ENCODE measurements around the gene DNM2. TPM values are rescaled to one million over a fixed set of nuclear protein-coding genes. Genes with fewer than 3 reads are reported as not detected.

The DNM2 gene
- total and polyA plus RNA-seq, 2 of the 13 experiments (the other 11 are each of a cell fraction or from before 2014, with no cell fraction given): 41.7 to 59.8 TPM

DNA sequence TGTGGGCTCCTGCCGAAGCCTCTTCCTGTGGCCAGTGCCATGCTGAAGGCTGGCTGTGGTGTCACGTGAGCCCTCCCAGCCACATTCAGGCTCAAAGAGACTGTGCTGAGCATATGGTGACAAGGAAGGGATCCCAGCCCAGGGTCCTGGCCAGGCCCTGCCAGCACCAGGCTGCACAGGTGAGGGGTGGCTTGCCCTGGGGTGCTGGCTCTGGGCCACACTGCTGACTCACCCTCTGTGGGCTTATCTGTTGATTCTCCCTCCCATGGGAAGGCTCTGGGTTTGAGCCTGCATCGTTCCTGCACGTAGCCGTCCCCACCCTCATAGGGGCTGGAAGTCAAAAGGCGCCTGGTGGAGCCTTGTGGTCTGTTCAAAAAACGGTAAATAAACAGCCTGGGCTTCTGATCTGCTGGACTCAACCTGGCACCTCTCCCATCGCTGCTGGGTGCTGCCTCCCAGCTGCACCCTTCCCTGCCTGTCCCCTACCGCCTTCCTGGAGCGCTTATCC, 31.1 kb downstream of the DNM2 start (continued):
- TF ChIP-seq, protein P1, sequence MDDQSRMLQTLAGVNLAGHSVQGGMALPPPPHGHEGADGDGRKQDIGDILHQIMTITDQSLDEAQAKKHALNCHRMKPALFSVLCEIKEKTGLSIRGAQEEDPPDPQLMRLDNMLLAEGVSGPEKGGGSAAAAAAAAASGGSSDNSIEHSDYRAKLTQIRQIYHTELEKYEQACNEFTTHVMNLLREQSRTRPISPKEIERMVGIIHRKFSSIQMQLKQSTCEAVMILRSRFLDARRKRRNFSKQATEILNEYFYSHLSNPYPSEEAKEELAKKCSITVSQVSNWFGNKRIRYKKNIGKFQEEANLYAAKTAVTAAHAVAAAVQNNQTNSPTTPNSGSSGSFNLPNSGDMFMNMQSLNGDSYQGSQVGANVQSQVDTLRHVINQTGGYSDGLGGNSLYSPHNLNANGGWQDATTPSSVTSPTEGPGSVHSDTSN (CRISPR knock-in tag; IDR thresholded peaks at IDR 0.05; ENCODE audit: borderline replicate concordance): no peak
- TF ChIP-seq, protein P2, sequence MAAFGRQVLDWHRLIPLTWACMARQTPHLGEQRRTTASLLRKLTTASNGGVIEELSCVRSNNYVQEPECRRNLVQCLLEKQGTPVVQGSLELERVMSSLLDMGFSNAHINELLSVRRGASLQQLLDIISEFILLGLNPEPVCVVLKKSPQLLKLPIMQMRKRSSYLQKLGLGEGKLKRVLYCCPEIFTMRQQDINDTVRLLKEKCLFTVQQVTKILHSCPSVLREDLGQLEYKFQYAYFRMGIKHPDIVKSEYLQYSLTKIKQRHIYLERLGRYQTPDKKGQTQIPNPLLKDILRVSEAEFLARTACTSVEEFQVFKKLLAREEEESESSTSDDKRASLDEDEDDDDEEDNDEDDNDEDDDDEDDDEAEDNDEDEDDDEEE (CRISPR knock-in tag; IDR thresholded peaks at IDR 0.05): no peak; the same call in 1 of the 2 replicates
- peak; percentile 27; the same call in 1 of the 2 replicates for TF ChIP-seq SOX5 (CRISPR knock-in tag; IDR thresholded peaks at IDR 0.05; ENCODE audit: borderline replicate concordance)
- no peak; the same call in 1 of the 2 replicates for TF ChIP-seq GATAD1 (CRISPR knock-in tag; IDR thresholded peaks at IDR 0.05)
- no peak for TF ChIP-seq TRIM24 (CRISPR knock-in tag; IDR thresholded peaks at IDR 0.05)
- no peak for TF ChIP-seq ZNF598 (CRISPR knock-in tag; IDR thresholded peaks at IDR 0.05; ENCODE audit: borderline replicate concordance)
- no peak for TF ChIP-seq ATF4 (CRISPR knock-in tag; IDR thresholded peaks at IDR 0.05)
- TF ChIP-seq, protein P3, sequence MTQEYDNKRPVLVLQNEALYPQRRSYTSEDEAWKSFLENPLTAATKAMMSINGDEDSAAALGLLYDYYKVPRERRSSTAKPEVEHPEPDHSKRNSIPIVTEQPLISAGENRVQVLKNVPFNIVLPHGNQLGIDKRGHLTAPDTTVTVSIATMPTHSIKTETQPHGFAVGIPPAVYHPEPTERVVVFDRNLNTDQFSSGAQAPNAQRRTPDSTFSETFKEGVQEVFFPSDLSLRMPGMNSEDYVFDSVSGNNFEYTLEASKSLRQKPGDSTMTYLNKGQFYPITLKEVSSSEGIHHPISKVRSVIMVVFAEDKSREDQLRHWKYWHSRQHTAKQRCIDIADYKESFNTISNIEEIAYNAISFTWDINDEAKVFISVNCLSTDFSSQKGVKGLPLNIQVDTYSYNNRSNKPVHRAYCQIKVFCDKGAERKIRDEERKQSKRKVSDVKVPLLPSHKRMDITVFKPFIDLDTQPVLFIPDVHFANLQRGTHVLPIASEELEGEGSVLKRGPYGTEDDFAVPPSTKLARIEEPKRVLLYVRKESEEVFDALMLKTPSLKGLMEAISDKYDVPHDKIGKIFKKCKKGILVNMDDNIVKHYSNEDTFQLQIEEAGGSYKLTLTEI (CRISPR knock-in tag; conservative IDR thresholded peaks at IDR 0.05): no peak
- no peak; the same call in 1 of the 2 replicates for TF ChIP-seq NFKB2 (CRISPR knock-in tag; IDR thresholded peaks at IDR 0.05; ENCODE audit: borderline replicate concordance)
- TF ChIP-seq MATR3 (CRISPR knock-in tag; IDR thresholded peaks at IDR 0.05): no peak
- TF ChIP-seq, protein P4, sequence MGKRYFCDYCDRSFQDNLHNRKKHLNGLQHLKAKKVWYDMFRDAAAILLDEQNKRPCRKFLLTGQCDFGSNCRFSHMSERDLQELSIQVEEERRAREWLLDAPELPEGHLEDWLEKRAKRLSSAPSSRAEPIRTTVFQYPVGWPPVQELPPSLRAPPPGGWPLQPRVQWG (CRISPR knock-in tag; IDR thresholded peaks at IDR 0.05; ENCODE audit: borderline replicate concordance, low read depth): no peak
- peak; percentile 33; the same call in 1 of the 2 replicates for TF ChIP-seq MIER3 (CRISPR knock-in tag; IDR thresholded peaks at IDR 0.05; ENCODE audit: borderline replicate concordance)
- no peak for TF ChIP-seq PHF20 (CRISPR knock-in tag; IDR thresholded peaks at IDR 0.05)
- TF ChIP-seq ZNF207 (IDR thresholded peaks at IDR 0.05; ENCODE audit: borderline replicate concordance): no peak
- TF ChIP-seq SIX1 (CRISPR knock-in tag; IDR thresholded peaks at IDR 0.05; ENCODE audit: borderline replicate concordance): no peak
- TF ChIP-seq FOXO1 (CRISPR knock-in tag; IDR thresholded peaks at IDR 0.05): peak; percentile 89
- no peak for TF ChIP-seq ZNF225 (CRISPR knock-in tag; IDR thresholded peaks at IDR 0.05)
- TF ChIP-seq IRX3 (CRISPR knock-in tag; IDR thresholded peaks at IDR 0.05; ENCODE audit: borderline replicate concordance, low read depth): no peak
- no peak for TF ChIP-seq SNRNP70 (IDR thresholded peaks at IDR 0.05; ENCODE audit: low read depth, low read length)
- TF ChIP-seq ZNF879 (CRISPR knock-in tag; IDR thresholded peaks at IDR 0.05): no peak
- TF ChIP-seq ZNF3 (CRISPR knock-in tag; IDR thresholded peaks at IDR 0.05): no peak
- TF ChIP-seq ZNF550 (CRISPR knock-in tag; IDR thresholded peaks at IDR 0.05; ENCODE audit: borderline replicate concordance): no peak
- TF ChIP-seq ZNF672 (CRISPR knock-in tag; IDR thresholded peaks at IDR 0.05): no peak
- TF ChIP-seq ZNF839 (CRISPR knock-in tag; IDR thresholded peaks at IDR 0.05; ENCODE audit: borderline replicate concordance): no peak

All from HepG2 (cell line).